ENCODE results near the gene PIP4K2B.

PIP4K2B gene

DNA sequence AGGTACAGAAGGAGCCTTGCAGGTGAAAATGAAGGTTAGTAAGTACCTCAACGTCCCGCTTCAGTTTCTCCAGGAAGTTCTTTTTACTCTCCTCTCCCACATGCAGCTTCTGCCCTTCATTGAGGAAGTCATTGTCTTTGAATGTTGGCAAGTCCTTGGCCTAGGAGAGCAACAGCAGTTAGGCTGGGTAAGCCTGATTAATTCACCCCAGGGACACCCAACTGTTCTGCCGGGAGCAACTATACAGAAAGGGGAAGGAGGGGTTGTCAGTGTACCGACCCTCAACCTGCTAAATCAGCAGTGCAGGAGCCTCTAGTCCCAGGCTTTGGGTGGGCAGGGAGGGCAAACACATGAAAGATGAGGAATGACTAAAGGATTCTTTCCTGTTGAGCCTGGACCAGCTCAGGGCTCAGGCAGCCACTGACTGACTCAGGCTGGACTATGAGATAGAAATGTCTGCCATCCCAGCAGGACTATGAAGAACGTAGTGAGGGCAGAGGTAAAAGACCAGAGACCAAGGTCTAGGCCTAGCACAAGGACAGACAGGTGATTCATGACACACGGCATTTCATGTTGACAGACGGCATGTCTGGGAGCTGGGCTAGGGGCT lies 21.6 kb downstream of the PIP4K2B start:
- DNase-seq = no peak

DNA sequence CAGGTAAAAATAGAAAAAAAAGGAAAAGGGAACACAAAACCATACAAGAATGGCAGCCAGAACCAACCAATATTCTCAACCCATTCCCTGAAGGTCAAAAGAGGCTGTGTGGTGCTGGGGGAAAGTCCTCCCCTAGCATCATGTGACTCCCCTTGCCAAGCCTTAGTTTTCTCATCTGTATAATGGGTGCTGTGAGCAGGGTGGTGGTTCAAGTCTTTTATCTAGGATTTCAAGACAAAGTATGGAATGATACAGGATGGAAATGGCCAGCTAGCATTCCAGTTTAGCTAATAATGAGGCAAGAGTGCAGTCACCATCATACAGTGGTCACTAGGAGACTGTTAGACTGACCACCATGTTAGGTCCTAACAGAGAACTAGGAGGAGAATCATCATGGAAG lies 26.1 kb downstream of the PIP4K2B start:
- DNase-seq = no peak

DNA sequence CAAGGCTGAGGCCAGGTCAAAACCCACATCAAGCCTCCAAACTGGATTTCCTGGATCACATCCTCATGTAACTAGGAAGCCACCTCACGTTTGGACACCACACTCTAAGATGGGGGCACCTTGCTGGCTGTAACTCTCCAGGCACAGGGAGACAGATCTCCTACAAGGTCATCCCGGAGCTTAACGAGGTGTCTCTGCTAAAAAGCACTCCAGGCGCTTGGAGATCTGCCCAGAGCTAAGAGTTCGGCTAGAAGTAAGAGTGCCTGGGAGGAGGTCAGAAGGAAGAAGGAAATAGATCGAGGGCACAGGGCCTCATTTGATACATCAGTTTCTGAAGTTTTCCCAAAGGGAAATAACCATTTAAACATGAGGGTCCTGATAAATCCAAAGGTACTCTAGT lies 30.9 kb downstream of the PIP4K2B start:
- no peak for DNase-seq

DNA sequence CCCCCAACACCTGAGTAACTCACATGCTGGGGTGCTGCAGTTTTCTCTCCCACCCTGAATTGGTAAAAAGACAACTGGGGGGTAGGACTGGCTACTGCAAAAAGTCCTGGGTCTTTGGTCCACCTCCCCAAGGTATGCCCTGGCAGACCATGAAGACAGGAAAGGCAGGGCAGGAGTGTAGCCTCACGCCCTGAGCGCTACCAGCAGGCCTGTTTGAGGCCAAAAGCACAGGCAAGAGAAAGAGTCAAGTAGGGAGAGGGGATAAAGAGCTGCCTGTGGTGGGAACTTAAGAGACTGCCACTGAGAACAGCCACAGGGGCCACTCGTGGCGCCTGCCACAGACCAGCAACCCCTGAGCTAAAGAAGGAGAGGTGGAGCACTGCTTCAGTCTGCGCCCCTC lies 33.0 kb downstream of the PIP4K2B start:
- no peak for DNase-seq

DNA sequence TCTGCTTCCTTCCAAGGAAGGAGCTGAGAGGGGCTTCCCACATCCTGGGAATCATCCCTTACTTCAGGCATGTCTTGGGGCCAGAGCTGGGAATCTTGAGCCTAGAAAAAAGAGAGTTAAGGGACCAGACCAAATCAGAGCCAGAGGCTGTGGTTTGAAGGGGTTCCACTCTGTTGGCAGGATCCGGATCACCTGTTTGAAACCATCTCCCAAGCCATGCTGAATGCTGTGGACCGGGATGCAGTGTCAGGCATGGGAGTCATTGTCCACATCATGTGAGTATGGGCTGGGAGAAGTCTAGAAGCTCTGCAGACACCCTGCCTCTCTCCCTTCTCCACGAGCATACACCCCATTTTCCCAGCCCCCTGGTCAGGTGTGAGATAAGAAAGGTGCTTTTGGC lies 37.1 kb downstream of the PIP4K2B start:
- DNase-seq = no peak

DNA sequence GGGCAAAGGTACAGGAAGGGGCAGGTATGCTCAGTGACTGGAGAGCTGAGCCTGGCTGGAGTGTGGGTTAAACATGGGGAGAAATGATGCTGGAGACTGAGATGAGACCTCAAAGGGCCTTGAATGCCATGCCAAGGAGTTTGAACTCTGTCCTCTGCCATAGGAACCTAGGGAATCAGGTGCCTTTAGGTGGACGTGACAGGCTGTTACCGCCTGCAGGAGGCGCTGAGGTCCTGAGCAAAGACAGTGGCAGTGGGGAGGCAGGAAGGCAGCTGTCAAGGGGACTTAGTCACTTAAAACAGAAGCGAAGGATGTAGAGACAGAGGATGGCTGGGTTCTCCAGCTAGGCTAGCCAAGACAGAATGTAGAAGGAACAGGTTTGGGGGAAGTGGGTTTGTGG lies 37.7 kb downstream of the PIP4K2B start:
- no peak for DNase-seq

DNA sequence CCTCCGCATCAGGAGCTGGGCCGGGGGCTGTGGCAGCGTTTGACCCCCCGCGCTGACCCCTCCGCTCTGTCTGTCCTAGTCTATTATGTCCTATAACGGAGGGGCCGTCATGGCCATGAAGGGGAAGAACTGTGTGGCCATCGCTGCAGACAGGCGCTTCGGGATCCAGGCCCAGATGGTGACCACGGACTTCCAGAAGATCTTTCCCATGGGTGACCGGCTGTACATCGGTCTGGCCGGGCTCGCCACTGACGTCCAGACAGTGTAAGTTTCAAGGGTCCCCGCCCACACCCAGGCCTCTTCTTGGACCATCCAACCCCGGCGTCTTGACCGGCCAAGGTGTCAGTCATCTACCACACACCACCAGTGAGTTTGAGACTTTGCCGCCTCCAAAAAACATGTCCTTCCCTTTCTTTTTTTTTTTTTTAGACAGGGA lies 46.3 kb downstream of the PIP4K2B start:
- no peak for DNase-seq

GRCh38 chr17:38752308-38753070 lies 46.9 kb downstream of the PIP4K2B start, which contains the start of gene PSMB3:
TSS of gene PSMB3 (plus strand) at chr17:38752741. CDS start at chr17:38752827, 86 bp downstream.
- peak; percentile 98 for DNase-seq

DNA sequence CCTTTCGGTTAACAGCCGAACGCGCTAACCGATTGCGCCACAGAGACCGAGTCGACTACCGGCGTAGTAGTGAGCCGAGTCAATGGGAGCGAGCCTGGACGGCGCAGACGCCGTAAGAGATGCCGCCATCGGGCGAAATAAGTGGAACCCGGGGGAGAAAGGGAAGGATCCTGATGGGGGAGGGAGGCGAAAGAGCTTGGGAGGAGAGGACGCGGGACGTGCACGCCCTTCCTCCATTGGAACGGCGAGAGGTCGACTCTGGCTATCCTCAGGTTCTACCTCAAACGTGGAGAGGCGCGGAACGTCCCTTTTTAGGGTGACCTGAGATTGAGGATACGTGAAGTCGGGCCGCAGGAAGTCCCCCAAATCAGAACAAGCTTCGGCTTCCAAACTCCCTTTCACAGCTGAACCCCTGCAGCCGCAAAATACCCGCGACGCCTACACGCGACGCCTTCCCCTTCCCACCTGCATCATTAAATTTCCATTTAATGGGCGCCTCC lies 47.5 kb downstream of the PIP4K2B start:
- DNase-seq = peak; percentile 82

GRCh38 chr17:38751144-38751807 lies 48.1 kb downstream of the PIP4K2B start:
- DNase-seq = no peak

GRCh38 chr17:38750312-38751121 lies 48.8 kb downstream of the PIP4K2B start:
- DNase-seq = no peak

DNA sequence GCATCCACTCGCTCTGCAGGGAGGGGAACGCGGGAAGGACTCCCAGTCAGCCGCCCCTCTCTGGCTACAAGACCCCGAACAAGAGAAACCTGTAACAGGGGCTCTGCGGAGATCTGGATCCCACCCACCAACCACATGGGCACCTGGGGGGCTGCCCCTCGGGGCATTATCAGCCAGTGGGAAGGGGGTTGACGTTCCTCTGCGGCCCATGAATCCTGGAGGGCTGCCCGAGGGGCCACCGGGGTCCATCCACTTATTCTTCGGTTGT lies 49.4 kb downstream of the PIP4K2B start:
- DNase-seq = no peak

GRCh38 chr17:38749223-38750043 lies 49.9 kb downstream of the PIP4K2B start:
- DNase-seq = no peak

GRCh38 chr17:38748892-38749222 lies 50.5 kb downstream of the PIP4K2B start:
- DNase-seq = no peak

DNA sequence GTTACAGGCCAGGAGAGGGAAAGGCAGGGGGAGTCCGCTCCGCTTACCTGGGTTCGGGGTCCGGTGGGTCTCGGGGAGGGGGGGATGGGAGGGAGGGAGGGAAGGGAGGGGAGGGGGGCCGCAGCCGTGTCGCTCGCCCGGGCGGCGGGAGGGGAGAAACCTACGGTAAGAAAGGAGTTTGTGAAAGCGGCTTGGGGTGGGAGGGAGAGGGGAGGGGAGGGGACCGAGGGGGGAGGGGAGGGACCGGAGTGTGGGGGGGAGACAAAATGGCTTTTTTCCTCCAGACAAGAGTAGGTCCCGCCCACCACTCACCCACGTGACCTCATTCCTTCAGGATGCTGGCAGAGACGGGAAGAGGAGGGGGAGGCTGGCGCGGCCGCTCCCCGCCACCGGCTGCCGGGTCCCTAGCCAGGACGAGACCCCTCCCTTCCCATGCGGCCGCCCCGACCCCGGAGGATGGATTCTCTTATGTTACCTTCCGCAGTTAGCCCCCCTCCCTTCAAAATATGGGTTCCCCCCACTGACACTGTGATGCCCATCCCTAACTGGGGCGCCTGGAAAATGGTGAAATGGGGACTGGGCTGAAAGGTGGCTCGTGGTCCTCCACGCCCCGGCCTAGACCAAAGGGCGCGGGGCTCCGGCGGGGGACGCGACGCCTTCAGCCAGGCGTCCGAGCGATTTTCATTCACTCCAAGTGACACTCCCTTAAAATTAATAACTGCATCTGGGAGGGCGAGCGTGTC lies 51.0 kb downstream of the PIP4K2B start, which contains the start of gene PCGF2:
Gene PCGF2 (minus strand): TSS at position 188 of the 743 bp plus-strand sequence. CDS start 7,934 bp downstream, outside the sequence.
- no peak for DNase-seq

DNA sequence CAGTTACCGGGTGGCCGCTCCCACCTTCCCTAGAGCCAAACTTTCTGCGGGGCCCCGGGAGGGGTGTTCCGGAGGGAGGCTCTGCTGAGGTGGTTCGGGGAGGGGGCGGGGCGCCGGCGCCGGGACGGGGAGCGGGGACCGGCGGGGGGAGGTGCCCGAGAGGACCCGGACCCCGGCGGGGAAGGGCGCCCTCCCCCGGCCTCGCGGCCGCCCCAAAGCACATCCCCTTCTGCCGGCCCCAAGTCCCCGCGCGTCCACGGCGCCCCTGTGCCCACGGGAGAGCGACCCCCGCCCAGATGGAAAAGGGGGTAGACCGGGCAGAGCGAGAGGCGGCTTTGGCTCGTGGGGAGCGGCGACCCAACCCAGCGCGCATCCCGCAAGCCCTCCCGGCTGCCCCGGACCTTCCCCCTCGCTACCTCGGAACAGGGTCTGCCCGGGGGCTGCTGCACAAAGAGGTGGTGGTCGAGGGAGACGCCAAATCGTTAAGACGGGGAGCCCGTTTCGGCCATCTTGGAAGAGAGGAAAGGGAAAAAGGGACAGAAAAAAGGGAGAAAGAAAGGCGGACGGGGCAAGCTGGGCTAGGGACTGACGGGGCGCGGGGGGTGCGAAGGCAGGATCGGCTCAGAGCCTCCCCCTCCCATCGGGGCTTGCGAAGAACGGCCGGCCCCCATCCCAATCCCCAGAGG lies 51.8 kb downstream of the PIP4K2B start:
- no peak for DNase-seq

- no peak for DNase-seq
These were observed 52.4 kb downstream of the PIP4K2B start for GRCh38 chr17:38746849-38747462.

DNA sequence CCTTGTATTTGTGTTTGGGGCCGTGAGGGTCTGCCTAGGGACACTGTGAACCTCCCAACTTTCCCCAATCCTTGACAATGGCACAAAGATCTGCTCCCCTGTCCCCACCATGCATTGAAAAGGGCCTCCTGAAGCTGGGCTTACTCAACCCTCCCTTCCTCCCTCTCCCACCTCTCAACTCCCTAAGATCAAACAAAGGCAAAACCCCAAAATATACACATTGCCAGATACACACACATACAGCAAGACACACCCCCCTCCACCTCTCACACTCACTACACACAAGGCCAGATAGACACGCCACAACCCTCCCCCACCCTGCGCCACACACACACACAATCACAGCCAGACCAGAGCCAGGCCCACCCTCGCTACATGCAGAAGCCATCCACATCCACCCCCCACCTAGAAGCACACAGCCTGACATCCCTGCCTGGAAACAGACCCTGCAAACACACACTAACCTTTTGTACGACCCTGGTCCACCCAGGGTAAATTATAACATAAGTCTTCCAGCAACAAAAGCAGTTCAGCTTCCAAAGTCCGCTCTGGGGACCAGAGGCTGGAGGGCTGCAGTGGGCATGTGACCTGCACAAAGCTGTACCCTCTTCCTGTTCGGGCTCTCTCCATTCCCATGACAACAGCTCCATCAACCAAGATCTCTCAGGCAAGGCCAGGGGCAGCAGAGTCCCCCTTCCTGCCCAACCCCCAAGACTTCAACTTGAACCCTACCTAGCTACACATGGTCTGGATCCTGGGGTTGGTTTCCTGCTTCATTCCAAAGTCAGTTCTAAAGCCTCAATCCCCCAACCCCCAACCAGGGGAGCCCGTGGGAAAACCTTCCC lies 53.1 kb downstream of the PIP4K2B start:
- DNase-seq = no peak

DNA sequence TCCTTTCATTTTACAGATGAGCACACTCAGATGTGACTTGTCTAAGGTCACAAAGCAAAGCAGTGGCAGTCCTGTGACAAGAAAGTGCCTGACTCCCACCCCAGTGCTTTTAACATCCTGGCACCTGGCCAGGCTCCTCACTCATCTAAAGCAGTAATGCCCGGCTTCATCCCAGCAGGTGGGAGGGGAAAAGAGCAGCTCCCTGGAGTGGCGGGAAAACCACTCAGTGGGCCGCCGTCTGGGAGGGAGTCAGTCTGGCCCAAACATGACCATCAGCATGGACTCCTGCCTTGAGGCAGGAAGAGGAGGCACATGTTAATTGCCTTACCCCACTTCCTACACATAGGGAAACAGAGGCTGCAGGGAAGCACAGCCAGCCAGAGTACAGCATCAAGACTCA lies 53.8 kb downstream of the PIP4K2B start:
- no peak for DNase-seq

Measured in central memory CD4-positive, alpha-beta T cell (primary cell).